Stimulated activated CD4-positive, alpha-beta T cell treated with anti-CD3 and anti-CD28 coated beads, TNF-alpha, amount 100 ng/mL, for 48 hours (primary cell): ENCODE data around the gene SH2D7.

ENCODE experiments used
- DNase-seq, 3 donors: peaks; one replicate each; pipeline ENCODE4 v3.0.0-alpha.2; 2020; ENCODE audit warnings: low read depth in 3 of 3

Gene SH2D7

DNA sequence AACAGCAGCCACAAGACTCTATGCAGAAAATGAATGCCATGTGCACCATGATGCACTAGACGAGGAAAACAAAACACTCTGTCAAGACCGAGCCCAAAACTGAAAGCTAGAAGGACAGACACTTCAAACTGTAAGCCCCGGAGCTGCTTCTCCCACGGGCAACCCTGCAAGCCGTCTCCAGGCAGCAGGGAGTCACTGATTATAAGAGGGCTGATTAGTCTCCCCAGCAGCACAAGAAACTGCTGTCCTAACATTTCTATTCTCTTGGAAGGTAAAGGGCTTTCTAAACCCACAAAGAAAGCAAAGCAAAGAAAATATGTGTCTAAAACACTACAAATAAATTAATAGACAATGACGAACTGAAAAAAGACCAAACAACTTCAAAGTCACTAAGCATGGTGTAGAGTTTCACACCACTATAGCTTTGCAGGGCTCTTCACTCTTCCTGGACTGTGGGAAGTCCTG is 30.4 kb upstream of the SH2D7 start:
- no peak for DNase-seq

DNA sequence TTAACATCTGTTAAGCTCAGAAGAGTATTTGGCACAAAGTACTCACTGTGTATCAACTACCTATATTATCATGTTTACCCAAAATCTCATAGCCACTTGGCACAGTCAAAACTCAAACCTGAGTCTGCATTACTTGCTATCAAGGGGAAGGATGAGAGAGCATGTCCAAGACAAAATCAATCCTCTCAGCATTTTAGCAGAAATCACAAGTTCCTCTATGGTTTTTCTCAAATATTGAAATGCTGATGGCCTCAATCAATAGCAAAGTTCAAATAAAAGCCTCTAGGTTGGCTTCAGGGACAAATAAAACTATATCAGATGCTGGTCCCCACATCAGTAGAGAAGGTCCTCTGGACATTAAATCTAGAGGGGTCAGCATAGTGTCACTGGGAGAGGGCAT is 29.1 kb upstream of the SH2D7 start:
- DNase-seq: no peak

DNA sequence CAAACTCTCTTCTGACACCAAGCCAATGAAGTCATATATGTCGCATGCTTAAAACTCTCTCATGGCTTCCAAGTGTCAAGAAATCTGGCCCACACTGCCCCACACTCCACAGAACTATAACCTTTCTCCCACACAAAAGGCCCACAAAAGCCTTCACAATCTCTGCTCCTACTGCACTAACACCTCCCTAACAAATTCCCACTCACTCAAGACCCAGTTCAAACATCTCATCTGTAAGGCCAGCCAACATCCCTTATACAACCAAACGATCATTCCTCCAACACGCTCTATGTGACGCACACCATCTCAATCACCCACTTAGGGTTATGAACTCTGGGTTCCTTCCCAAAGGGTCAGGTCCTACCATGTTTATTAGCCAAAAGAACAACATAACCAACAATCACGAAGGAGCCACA is 28.4 kb upstream of the SH2D7 start:
- DNase-seq: no peak

DNA sequence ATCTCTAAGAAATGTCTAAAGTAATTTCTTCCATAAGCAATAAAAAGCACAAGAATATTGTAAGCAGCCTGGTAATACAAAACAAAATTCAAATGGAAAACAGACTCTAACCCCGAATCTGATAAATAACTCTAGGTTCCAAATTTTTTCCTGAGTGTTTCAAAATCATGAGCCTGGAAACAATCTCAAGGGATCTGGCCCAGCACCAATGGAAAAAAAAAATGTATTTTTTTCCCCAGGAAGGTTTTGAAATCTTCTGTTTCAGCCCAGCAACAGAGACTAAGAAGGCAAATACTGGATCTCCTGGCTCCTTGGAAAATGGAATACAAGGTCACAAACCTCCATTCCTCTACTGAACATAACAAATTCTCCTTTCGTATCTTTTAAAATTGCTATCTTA is 27.8 kb upstream of the SH2D7 start:
- no peak for DNase-seq

GRCh38 chr15:78065284-78065872 is 27.0 kb upstream of the SH2D7 start:
- DNase-seq: no peak

- DNase-seq: no peak
Observed at GRCh38 chr15:78065973-78066946, 26.1 kb upstream of the SH2D7 start.

GRCh38 chr15:78067328-78068228 is 24.8 kb upstream of the SH2D7 start:
- DNase-seq: no peak

GRCh38 chr15:78069052-78069414 is 23.3 kb upstream of the SH2D7 start:
- DNase-seq: no peak

DNA sequence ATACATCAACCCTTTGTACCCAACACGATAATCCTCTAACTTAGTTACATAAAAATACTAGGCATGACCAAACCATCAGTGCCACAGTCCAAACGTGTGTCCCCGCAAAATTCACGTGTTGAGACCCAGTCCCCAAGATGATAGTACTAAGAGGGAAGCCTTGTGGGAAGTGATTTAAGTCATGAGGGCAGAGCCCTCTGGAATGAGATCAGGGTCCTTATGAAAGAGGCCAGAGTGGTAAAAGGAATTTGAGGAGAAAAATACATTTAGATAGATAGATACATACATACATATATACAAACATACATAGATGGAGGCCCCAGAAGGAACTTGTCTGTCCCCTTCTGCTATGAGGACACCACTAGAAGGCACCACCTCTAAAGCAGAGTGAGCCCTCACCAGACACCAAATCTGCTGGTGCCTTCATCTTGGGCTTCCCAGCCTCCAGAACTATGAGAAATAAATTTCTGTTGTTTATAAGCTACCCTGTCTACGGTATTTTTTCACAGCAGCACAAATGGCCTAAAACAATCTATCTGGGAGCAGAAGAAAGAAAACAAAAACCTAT is 22.8 kb upstream of the SH2D7 start:
- DNase-seq: no peak

DNA sequence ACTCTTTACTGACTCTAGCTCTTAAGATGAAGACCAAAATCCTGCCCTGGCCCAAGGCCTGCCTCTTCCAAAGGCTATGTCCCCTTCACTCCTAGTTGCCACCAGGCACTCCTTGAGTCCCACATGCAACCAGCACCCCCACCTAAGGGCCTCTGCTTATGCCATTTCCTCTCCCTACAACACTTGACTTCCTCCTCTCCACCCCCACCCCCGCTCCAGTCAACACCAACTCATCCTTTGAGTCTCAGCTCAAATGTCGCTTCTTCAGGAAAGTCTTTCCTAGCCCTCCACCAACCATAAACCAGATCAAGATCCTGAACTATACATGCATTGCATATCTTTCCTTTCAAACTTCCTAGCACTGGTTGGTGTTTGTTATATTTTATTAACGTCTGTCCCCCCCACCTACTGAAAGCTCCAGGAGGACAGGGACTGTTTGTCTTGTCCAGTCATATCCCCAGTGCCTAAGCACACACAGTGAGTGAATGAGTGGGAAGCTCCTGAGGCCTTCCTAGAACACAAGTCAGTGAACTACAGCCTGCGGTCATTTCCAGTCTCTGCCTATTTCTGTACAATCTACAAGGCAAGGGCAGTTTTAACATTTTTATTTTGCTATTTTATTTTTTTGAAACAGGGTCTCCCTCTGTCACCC is 22.2 kb upstream of the SH2D7 start:
- DNase-seq: no peak

DNA sequence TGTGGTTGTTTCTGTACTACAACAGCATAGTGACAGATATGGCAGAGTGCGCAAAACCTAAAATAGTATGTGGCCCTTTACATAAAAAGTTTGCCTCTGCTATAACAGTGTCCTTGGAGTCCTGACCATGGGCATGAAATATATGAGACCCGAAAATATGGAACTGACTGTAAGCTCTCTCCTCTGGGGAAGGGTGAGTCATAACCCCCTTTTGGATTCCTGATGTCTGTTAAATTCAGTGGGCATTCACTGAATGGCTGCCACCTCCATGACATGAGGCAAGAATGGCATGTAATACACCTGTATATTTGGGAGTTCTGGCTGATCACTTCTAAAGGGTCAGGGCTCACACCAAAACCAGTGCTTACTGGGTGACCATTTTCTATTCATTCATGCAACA is 21.0 kb upstream of the SH2D7 start:
- no peak for DNase-seq

- DNase-seq: no peak
Observed at GRCh38 chr15:78072080-78072892, 20.1 kb upstream of the SH2D7 start.

DNA sequence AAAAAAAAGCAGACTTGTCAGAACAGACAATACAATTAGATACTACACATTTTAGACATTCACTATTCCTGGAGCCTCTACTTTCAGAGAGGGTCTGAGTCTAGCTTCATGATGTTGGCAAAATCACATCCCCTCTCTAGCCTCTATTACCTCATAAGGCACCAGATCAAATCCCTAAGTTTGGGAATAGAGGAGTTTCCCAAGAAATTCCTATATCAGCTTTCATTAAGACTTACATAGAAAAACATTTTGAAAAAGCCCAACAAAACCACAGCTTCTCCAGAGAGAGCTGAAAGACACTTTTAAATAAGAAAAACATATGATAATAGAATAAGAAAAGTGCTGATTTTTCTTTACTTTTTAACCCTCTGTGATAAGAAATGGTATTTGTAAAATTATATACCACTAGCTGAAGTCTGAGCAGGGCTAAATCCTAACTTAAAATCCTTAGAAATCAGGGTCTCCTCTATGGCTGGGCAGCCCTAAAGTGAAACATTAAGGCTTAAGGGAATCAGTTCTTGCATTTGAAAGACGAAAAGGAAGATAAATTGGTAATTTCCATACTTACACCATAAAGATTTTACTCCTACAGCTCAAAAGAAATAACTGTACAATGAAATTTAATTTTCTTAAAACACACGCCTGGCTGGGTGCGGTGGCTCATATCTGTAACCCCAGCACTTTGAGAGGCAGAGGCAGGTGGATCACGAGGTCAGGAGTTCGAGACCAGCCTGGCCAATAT is 19.1 kb upstream of the SH2D7 start:
- no peak for DNase-seq

- no peak for DNase-seq
Observed at GRCh38 chr15:78075490-78076230, 16.7 kb upstream of the SH2D7 start.

DNA sequence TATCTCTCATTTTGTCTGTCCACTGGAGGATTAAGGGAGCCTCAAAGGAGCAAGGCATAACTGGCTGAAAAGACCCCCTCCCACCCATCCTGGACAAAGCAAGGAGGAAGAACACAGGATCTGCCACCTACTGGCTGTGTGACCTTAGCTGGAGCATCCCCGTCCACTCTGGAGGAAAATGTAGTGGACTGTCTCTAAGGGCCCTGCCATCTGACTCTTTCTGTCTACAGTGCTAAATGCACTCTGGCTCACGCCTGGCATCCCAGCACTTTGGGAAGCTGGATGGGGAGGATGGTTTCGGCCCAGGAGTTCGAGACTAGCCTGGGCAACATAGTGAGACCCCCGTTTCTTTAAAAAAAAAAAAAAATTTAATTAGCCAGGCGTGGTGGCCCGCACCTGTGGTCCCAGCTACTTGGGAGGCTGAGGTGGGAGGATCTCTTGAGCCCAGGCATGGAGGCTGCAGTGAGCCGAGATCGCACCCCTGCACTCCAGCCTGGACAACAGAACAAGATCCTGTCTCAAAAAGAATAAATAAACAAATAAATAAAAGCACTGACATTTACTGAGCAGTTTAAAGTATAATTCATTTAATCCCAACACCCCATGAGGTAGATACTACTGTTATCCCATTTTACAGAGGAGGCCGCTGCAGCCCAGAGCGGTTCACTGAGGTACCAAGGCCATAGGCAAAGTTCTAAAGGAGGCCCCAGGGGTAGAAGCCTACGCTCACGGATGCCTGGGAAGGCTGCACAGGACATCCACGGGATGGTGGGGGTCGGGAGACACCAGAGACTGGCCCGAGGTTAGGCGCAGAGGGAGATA is 15.9 kb upstream of the SH2D7 start:
- DNase-seq: no peak

DNA sequence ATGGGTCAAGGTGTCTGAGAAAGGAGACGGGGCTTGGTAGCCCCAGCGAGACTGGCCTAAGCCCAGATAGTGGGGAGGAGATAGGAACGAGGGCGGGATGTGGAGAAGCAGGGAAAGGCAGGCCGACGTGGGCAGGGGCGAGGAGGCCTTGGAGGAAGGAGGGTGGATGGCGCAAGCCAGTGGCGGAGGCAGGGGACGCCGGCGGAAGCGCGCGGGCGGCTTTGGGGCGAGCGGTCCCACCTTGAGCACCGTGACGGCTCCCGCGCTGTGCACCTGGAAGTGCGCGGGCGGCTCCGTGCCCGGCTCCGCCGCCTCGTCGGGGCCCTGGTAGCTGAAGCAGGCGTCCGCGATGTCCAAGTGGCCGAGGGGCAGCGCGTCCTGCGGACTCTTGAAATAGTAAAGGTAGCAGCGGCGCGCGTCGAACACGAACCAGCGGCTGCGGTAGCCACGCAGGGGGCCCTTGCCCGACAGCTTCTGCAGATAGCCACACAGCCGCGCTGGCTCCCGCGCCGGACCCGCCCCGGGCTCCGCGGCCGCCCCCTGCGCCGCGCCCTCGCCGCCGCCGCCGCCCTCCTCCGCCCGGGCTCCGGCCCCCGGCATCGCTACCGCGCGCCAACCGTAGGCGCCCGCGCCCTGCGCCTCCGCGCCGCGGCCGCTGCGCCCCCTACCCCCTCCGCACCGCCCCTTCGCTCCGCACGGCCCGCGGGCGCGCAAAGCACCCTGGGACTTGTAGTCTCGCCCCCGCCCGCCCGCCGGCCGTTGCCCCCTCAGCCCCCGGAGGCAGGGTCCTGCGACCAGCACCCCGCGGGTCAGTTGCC is 15.1 kb upstream of the SH2D7 start, which contains the start of gene TBC1D2B:
Gene TBC1D2B, minus strand, starts transcription at position 659 of the 818 bp plus-strand sequence. Its CDS starts 59 bp downstream, at position 600.
- DNase-seq: peak; percentile 34 to 68 (median 43)

DNA sequence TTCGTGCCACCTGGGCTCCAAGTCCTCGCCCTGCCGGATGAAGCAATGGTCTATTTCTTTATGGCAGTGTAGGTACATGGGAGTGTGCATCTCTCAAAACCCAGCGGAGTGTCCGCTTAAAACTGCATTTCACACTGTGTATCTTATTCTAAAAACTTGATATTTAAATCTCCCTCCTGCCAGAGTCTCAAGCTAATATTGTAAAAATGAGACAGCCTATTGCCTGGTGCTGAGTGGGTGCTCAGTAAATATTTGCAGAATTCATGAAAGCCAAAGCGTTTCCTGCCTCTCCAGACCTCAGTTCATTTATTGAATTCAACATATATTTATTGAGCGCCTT is 14.5 kb upstream of the SH2D7 start:
- no peak for DNase-seq
